ENCODE data around the gene SLX4IP. TPM values are rescaled to one million over a fixed set of nuclear protein-coding genes. Genes with fewer than 3 reads are reported as not detected.

Gene SLX4IP
- total and polyA plus RNA-seq, 2 donors (not counting 3 experiments of a cell fraction or from before 2014, with no cell fraction given) = 1.9 to 4.5 TPM

DNA sequence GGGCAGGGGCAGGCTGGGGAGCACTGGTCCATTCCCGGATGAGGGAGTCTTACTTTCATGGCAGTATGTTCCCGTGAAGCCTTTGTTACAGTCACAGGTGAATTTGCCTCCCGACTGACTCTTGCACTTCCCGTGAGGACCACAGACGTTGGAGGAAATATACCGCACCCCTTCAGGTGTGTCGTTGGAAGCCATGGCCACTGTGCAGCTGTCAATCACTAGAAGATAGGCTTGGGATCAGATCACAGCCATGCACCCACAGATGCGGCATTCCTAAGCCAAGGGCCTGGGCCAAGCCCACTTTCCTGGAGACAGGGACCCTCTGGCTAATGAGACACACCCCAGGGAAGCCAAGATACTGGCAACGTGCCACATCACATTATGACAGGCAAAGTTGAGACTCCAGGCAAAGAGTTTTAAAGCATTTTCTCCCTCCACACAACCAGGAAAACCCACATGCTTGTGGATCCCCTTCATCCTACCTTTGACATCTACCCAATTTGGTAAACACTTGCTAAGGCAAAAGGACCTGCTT lies 211.8 kb downstream of the SLX4IP start:
- no TSS peak for BruUV-seq (replicated peaks)
- Histone ChIP-seq H3K36me3 (ENCODE audit: control insufficient read depth in 2 of 2, extremely low read depth in 1 of 2, insufficient read depth in 2 of 2, low read length in 2 of 2) (peaks cover 16 to 66% of the 10 kb centered on the region in 2 experiments), H3K9me1 (replicated peaks; ENCODE audit: control insufficient read depth, extremely low read depth, insufficient read depth, low read length) (no peaks in the 10 kb centered on the region), H3K79me2 (ENCODE audit: control insufficient read depth, insufficient read depth, low read length) (no peaks in the 10 kb centered on the region), H3K4me1 (ENCODE audit: control insufficient read depth, extremely low read depth, insufficient read depth, low read length) (peaks cover 6% of the 10 kb centered on the region), H3K27ac (ENCODE audit: insufficient read depth, low read depth, low read length) (no peak overlapping the region), H3K9ac (replicated peaks; ENCODE audit: extremely low read depth, insufficient read depth, low read length) (no peak overlapping the region), H3K4me2 (ENCODE audit: insufficient read depth, low read length) (no peak overlapping the region), H3K27me3 (ENCODE audit: control insufficient read depth in 2 of 2, insufficient read depth in 2 of 2, low read length in 2 of 2) (no peaks in the 10 kb centered on the region), H3K9me3 (replicated peaks; ENCODE audit: control insufficient read depth, insufficient read depth, low read length) (no peaks in the 10 kb centered on the region), H4K20me1 (replicated peaks; ENCODE audit: control insufficient read depth, extremely low read depth, insufficient read depth, low read length) (no peaks in the 10 kb centered on the region), H2AFZ (ENCODE audit: low read depth, low read length) (no peak overlapping the region), H3K4me3 (replicated peaks in 1 of 3; ENCODE audit: insufficient read depth in 1 of 3, low read depth in 1 of 3, low read length in 3 of 3) (no peak overlapping the region)
- POLR2A ChIA-PET = no interaction called here
- CTCF ChIA-PET = no interaction called here
- FAIRE-seq (no peak), DNase-seq (ENCODE audit: low read depth, low spot score) (no peak)
- dilution Hi-C loops (cut with MboI; ENCODE audit: extremely low pct_ligation_motif_present, low sequenced_read_pairs) = no loop called here
- intact Hi-C loops (cut with micrococcal nuclease) = no loop called here
- TF ChIP-seq MYC (IDR thresholded peaks at IDR 0.05; ENCODE audit: low read depth, low read length) = no peak
- TF ChIP-seq POLR2A (IDR thresholded peaks at IDR 0.05; ENCODE audit: low read depth, low read length) = no peak
- TF ChIP-seq EZH2 (IDR thresholded peaks at IDR 0.05; ENCODE audit: borderline replicate concordance, low read depth, low read length, severe bottlenecking) = no peak
- TF ChIP-seq POLR2AphosphoS5 (IDR thresholded peaks at IDR 0.05; ENCODE audit: insufficient read depth, low read depth, low read length) = no peak
- TF ChIP-seq FOS (IDR thresholded peaks at IDR 0.05; ENCODE audit: borderline replicate concordance, insufficient read depth, low read length) = no peak
- no peak for TF ChIP-seq MAX (IDR thresholded peaks at IDR 0.05; ENCODE audit: insufficient read depth, insufficient read length)
- TF ChIP-seq JUN (IDR thresholded peaks at IDR 0.05; ENCODE audit: borderline replicate concordance, insufficient read depth, insufficient read length, low read depth) = no peak
- TF ChIP-seq GATA2 (IDR thresholded peaks at IDR 0.05; ENCODE audit: insufficient read depth, insufficient read length, low read depth, low read length) = no peak
- TF ChIP-seq, protein P1, sequence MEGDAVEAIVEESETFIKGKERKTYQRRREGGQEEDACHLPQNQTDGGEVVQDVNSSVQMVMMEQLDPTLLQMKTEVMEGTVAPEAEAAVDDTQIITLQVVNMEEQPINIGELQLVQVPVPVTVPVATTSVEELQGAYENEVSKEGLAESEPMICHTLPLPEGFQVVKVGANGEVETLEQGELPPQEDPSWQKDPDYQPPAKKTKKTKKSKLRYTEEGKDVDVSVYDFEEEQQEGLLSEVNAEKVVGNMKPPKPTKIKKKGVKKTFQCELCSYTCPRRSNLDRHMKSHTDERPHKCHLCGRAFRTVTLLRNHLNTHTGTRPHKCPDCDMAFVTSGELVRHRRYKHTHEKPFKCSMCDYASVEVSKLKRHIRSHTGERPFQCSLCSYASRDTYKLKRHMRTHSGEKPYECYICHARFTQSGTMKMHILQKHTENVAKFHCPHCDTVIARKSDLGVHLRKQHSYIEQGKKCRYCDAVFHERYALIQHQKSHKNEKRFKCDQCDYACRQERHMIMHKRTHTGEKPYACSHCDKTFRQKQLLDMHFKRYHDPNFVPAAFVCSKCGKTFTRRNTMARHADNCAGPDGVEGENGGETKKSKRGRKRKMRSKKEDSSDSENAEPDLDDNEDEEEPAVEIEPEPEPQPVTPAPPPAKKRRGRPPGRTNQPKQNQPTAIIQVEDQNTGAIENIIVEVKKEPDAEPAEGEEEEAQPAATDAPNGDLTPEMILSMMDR (IDR thresholded peaks at IDR 0.05; ENCODE audit: extremely low read depth in 1 of 2, insufficient read depth in 1 of 2, low read depth in 1 of 2, low read length in 2 of 2) = no peak
